Left lung (tissue), 10 donors: ENCODE data around the gene DST. TPM values are rescaled to one million over a fixed set of nuclear protein-coding genes. Genes with fewer than 3 reads are reported as not detected.

ENCODE experiments used
- ATAC-seq: fragments of 200-7000 bp; cut with Tn5 transposase; one replicate; pipeline ENCODE4 v1.9.1; 2020; ENCODE audit warnings: moderate library complexity
- DNase-seq, 4 donors: peaks; one replicate each; pipeline ENCODE4 v3.0.0-alpha.2; 2013 to 2020
- H3K27ac ChIP-seq, 2 donors: fragments of 200-600 bp; sonication (generic) in 1 of 2; one replicate each; pipeline versions ENCODE4 v1.5.0 to v1.8.0; 2020 to 2021
- H3K27me3 ChIP-seq, 2 donors: fragments of 200-600 bp; sonication (generic) in 1 of 2; one replicate each; pipeline versions ENCODE4 v1.5.0 to v1.8.0; 2020 to 2021
- H3K36me3 ChIP-seq, 2 donors: fragments of 200-600 bp; sonication (generic) in 1 of 2; one replicate each; pipeline versions ENCODE4 v1.5.0 to v1.8.0; 2020 to 2021
- H3K4me1 ChIP-seq, 2 donors: fragments of 200-600 bp; one replicate each; pipeline ENCODE4 v1.8.0; 2021
- H3K4me3 ChIP-seq, 2 donors: fragments of 200-600 bp; sonication (generic) in 1 of 2; one replicate each; pipeline versions ENCODE4 v1.5.0 to v1.8.0; 2020 to 2021; ENCODE audit warnings: mild to moderate bottlenecking in 1 of 2
- H3K9me3 ChIP-seq, 2 donors: fragments of 200-600 bp; sonication (generic) in 1 of 2; one replicate each; pipeline versions ENCODE4 v1.5.0 to v1.8.0; 2020 to 2021
- CTCF ChIP-seq, 2 donors: fragments of 200-600 bp; sonication (generic) in 1 of 2; IDR thresholded peaks; one replicate each; pipeline versions ENCODE4 v1.5.0 to v1.8.0; 2021; ENCODE audit warnings: antibody characterized with exemption in 2 of 2
- intact Hi-C, 2 donors: fragments of 100-400 bp; cut with DNase I; formaldehyde crosslinking; loops; one replicate each; pipeline versions ENCODE4 v1.11.2 to v1.14.2; 2022
- polyA plus RNA-seq, 6 donors: library from polyadenylated mRNA; unstranded; fragments of 120-200 nt; gene quantifications; one replicate each; pipeline ENCODE4 v1.2.1, GENCODE V29; 2013; ENCODE audit not compliant: insufficient read length in 6 of 6
- total RNA-seq, 2 donors: library from RNA; stranded (reverse); fragmentation: NEBNext Ultra II Directional; extraction: Animal tissue kit (Norgen Biotek cat#: 25700); gene quantifications; one replicate each; pipeline ENCODE4 v1.2.1, GENCODE V29; 2021
- donor health status: DM: no; HTN: yes; CAD: no.
- donor health status: DM: no; HTN: no; CAD: no.

Gene DST
- total and polyA plus RNA-seq, 8 donors, result 290 to 636 (median 504) TPM

GRCh38 chr6:56483929-56484328, 158.8 kb downstream of the DST start:
- TF ChIP-seq CTCF (IDR thresholded peaks at IDR 0.05), result no peak
- Histone ChIP-seq H3K27ac (no peak overlapping the region), H3K27me3 (no peaks in the 10 kb centered on the region), H3K4me3 (no peak overlapping the region), H3K4me1 (no peaks in the 10 kb centered on the region), H3K9me3 (no peaks in the 10 kb centered on the region), H3K36me3 (peaks cover 0 to 39% of the 10 kb centered on the region in 2 donors)
- ATAC-seq (no peak), DNase-seq (no peak)
- intact Hi-C loops, result no loop called here

GRCh38 chr6:56482525-56482924, 160.2 kb downstream of the DST start:
- intact Hi-C loops, result no loop called here
- H3K27ac ChIP-seq, result no peak overlapping the region

GRCh38 chr6:56481957-56482356, 160.7 kb downstream of the DST start:
- intact Hi-C loops, result no loop called here
- H3K27ac ChIP-seq, result no peak overlapping the region
- no peak for TF ChIP-seq CTCF (IDR thresholded peaks at IDR 0.05)

More at GRCh38 chr6:56482525-56482924, 160.2 kb downstream of the DST start:
- DNase-seq, result no peak
- no peak for TF ChIP-seq CTCF (IDR thresholded peaks at IDR 0.05)
- H3K4me3 ChIP-seq, result no peak overlapping the region
- no peaks in the 10 kb centered on the region for H3K4me1 ChIP-seq
- peaks cover 0 to 32% of the 10 kb centered on the region in 2 donors for H3K36me3 ChIP-seq
- no peaks in the 10 kb centered on the region for H3K27me3 ChIP-seq
- no peaks in the 10 kb centered on the region for H3K9me3 ChIP-seq
- no peak for ATAC-seq

GRCh38 chr6:56480654-56481337, 161.9 kb downstream of the DST start:
- Histone ChIP-seq H3K4me1 (no peaks in the 10 kb centered on the region), H3K27ac (no peak overlapping the region), H3K4me3 (no peak overlapping the region), H3K9me3 (no peaks in the 10 kb centered on the region), H3K36me3 (peaks cover 0 to 32% of the 10 kb centered on the region in 2 donors), H3K27me3 (no peaks in the 10 kb centered on the region)
- DNase-seq (no peak), ATAC-seq (no peak)
- intact Hi-C loops, result no loop called here
- TF ChIP-seq CTCF (IDR thresholded peaks at IDR 0.05), result no peak

More at GRCh38 chr6:56481957-56482356, 160.7 kb downstream of the DST start:
- Histone ChIP-seq H3K9me3 (no peaks in the 10 kb centered on the region), H3K36me3 (peaks cover 0 to 34% of the 10 kb centered on the region in 2 donors), H3K4me3 (no peak overlapping the region), H3K27me3 (no peaks in the 10 kb centered on the region), H3K4me1 (no peaks in the 10 kb centered on the region)
- DNase-seq, result no peak
- ATAC-seq, result peak; percentile 26

GRCh38 chr6:56480246-56480645, 162.4 kb downstream of the DST start:
- H3K4me3 ChIP-seq, result no peak overlapping the region
- no peak for ATAC-seq
- intact Hi-C loops, result no loop called here

More at GRCh38 chr6:56480246-56480645, 162.4 kb downstream of the DST start:
- Histone ChIP-seq H3K9me3 (no peaks in the 10 kb centered on the region), H3K27me3 (no peaks in the 10 kb centered on the region), H3K36me3 (peaks cover 0 to 32% of the 10 kb centered on the region in 2 donors), H3K27ac (no peak overlapping the region), H3K4me1 (no peaks in the 10 kb centered on the region)
- TF ChIP-seq CTCF (IDR thresholded peaks at IDR 0.05), result no peak
- DNase-seq, result no peak
